Measurements from ENCODE around the gene TRIO.

The TRIO gene

GRCh38 chr5:14268738-14269137 lies 125.6 kb downstream of the TRIO start:
- no peak for TF ChIP-seq CTCF (IDR thresholded peaks at IDR 0.05; ENCODE audit: control insufficient read depth, extremely low read depth, insufficient read depth)
- no peak for DNase-seq (ENCODE audit: low read depth)
- H3K4me3 ChIP-seq (ENCODE audit: low read depth, low read length) = no peak overlapping the region

- no peak for TF ChIP-seq CTCF (IDR thresholded peaks at IDR 0.05; ENCODE audit: control insufficient read depth, extremely low read depth, insufficient read depth)
These were observed 126.3 kb downstream of the TRIO start for GRCh38 chr5:14269395-14269794.

GRCh38 chr5:14270209-14270702 lies 127.1 kb downstream of the TRIO start:
- peak; percentile 69 for TF ChIP-seq CTCF (IDR thresholded peaks at IDR 0.05; ENCODE audit: control insufficient read depth, extremely low read depth, insufficient read depth)
- DNase-seq (ENCODE audit: low read depth) = no peak
- no peak overlapping the region for H3K4me3 ChIP-seq (ENCODE audit: low read depth, low read length)

More at GRCh38 chr5:14269395-14269794, 126.3 kb downstream of the TRIO start:
- DNase-seq (ENCODE audit: low read depth) = no peak
- H3K4me3 ChIP-seq (ENCODE audit: low read depth, low read length) = no peak overlapping the region

- no peak for TF ChIP-seq CTCF (IDR thresholded peaks at IDR 0.05; ENCODE audit: control insufficient read depth, extremely low read depth, insufficient read depth)
- peak overlapping the region; percentile 27 for H3K4me3 ChIP-seq (ENCODE audit: low read depth, low read length)
- DNase-seq (ENCODE audit: low read depth) = peak; percentile 78
These were observed 129.5 kb downstream of the TRIO start for GRCh38 chr5:14272548-14273205.

GRCh38 chr5:14273207-14273767 lies 130.1 kb downstream of the TRIO start:
- no peak for TF ChIP-seq CTCF (IDR thresholded peaks at IDR 0.05; ENCODE audit: control insufficient read depth, extremely low read depth, insufficient read depth)
- no peak for DNase-seq (ENCODE audit: low read depth)
- H3K4me3 ChIP-seq (ENCODE audit: low read depth, low read length) = no peak overlapping the region

DNA sequence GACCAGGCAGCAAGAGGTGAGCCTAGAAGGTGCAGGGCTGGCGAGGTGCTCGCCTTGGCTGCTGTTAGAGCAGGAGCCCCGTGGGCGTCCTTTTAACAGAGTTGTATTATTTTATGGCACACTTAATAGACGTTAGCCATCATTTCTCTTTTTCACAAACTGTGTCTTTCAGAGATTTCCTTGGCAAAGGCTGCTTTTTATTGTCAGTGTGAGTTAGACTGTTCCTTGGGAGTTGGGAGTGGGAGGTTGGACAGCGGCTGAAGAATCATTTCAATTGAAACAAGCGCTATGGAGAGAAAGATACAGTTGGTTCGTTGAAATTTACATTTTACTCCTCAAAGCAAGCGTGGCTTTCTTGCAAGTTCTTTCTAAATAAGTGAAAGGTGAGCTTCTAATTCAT lies 133.2 kb downstream of the TRIO start:
- no peak for DNase-seq (ENCODE audit: low read depth)
- H3K4me3 ChIP-seq (ENCODE audit: low read depth, low read length) = no peak overlapping the region
- TF ChIP-seq CTCF (IDR thresholded peaks at IDR 0.05; ENCODE audit: control insufficient read depth, extremely low read depth, insufficient read depth) = no peak
